ENCODE measurements around the gene CDH22. TPM values are rescaled to one million over a fixed set of nuclear protein-coding genes. Genes with fewer than 3 reads are reported as not detected.

Gene CDH22, protein sequence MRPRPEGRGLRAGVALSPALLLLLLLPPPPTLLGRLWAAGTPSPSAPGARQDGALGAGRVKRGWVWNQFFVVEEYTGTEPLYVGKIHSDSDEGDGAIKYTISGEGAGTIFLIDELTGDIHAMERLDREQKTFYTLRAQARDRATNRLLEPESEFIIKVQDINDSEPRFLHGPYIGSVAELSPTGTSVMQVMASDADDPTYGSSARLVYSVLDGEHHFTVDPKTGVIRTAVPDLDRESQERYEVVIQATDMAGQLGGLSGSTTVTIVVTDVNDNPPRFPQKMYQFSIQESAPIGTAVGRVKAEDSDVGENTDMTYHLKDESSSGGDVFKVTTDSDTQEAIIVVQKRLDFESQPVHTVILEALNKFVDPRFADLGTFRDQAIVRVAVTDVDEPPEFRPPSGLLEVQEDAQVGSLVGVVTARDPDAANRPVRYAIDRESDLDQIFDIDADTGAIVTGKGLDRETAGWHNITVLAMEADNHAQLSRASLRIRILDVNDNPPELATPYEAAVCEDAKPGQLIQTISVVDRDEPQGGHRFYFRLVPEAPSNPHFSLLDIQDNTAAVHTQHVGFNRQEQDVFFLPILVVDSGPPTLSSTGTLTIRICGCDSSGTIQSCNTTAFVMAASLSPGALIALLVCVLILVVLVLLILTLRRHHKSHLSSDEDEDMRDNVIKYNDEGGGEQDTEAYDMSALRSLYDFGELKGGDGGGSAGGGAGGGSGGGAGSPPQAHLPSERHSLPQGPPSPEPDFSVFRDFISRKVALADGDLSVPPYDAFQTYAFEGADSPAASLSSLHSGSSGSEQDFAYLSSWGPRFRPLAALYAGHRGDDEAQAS
- not detected in 2 replicates for total RNA-seq

DNA sequence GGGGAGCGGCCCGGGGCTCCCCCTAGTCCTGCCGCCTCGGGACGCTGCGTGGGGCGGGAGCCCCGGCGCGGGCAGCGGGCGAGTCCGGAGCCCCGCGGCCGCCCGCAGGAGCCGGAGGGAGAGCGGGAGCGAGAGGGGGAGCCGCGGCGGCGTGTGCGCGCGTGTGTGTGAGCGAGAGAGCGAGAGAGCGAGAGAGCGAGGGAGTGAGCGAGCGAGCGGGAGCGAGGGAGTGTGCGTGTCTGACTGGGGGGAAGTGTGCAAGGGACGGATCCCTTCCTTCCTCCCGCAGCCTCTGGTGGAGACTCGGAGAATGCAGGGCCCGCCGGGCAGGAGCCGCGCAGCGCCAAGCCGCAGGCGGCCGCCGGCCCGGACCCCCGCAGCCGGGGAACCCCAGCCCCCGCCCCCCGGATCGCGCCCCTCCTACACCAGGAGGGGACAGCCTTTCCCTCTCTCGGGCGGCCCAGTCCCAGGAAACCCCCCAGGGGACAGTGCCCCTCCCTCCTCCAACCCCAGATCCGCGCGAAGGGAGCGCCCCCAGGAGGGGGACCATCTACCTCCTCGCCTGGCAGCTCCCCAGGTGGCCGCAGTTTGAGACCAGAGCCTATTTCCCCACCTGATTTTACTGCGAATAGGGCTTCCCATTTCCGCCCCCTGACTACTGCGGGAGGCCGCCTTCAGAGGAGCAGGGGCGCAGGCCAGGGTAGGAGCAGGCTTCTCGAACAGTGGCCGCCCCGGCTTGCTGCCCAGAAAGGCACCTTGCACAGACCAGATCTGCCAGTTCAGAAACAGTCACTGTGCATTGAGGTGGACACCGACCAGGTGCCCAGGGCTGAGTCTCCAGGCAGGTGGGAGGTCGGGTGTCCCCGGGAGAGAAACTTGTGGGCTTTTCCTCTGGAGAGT lies at the start of gene CDH22:
CDH22 (minus strand) TSS at position 241 of the 900 bp plus-strand sequence. CDS start 57,204 bp downstream, outside the sequence.

Other genes with a start within 250 kb of the CDH22 start
- gene NCOA5, start 218.5 kb downstream of the CDH22 start, total RNA-seq = 7.9 and 9.1 TPM in 2 replicates
- 2.6 and 8.8 TPM in 2 replicates for gene CD40, start 190.2 kb downstream of the CDH22 start, total RNA-seq
- 41.3 and 46.8 TPM in 2 replicates for gene ELMO2, start 98.1 kb upstream of the CDH22 start, total RNA-seq
- 1.6 and 2.5 TPM in 2 replicates for gene ZNF334, start 205.1 kb upstream of the CDH22 start, total RNA-seq
- gene OCSTAMP, start 242.2 kb upstream of the CDH22 start, total RNA-seq = not detected in 2 replicates